ENCODE data around the gene PPP2R5E. TPM values are rescaled to one million over a fixed set of nuclear protein-coding genes. Genes with fewer than 3 reads are reported as not detected.

Gene PPP2R5E
- total RNA-seq, 4 donors from 2014 or later = 26.3 to 30.7 (median 30.2) TPM

- intact Hi-C loops (cut with DNase I) = no loop called here
- WGBS = 75% methylated on average over 1 of the region's 1 CpG
- H3K4me1 ChIP-seq = peaks cover 0 to 10% (median 3%) of the 10 kb centered on the region in 4 donors
- no peak overlapping the region for H3K4me3 ChIP-seq
- DNase-seq (ENCODE audit: extremely low spot score) = no peak
- H3K27me3 ChIP-seq = peaks cover 0 to 3% (median 0%) of the 10 kb centered on the region in 4 donors
- TF ChIP-seq POLR2AphosphoS5 (IDR thresholded peaks at IDR 0.05) (no peak), CTCF (IDR thresholded peaks at IDR 0.05) (no peak), POLR2A (IDR thresholded peaks at IDR 0.05; ENCODE audit: low read depth) (no peak), EP300 (IDR thresholded peaks at IDR 0.05) (no peak)
- no peaks in the 10 kb centered on the region for H3K9me3 ChIP-seq
- no peak overlapping the region for H3K27ac ChIP-seq (replicated peaks in 1 of 4)
- H3K36me3 ChIP-seq = no peaks in the 10 kb centered on the region
These were observed 220.7 kb downstream of the PPP2R5E start for GRCh38 chr14:63322472-63322871.

Small RNA genes lying within 50 kb of the gene (small RNA-seq; reads per million reads assigned to genes)
- gene RF00601 = 0 reads per million in 3 donors

Other genes starting within 250 kb of the PPP2R5E start
- gene GPHB5, start 224.4 kb downstream of the PPP2R5E start, total RNA-seq = not detected
- gene WDR89, start 98.5 kb upstream of the PPP2R5E start, total RNA-seq = 1 to 10 TPM; 4.5 to 9.6 (median 6.9) TPM
- 10 to 100 TPM; 18.0 to 26.8 (median 19.3) TPM for gene SGPP1, start 184.7 kb upstream of the PPP2R5E start, total RNA-seq